Fibroblast of skin of abdomen (primary cell): ENCODE results near the gene ARRDC4.

Experiments
- DNase-seq: peaks from one replicate; pipeline ENCODE4 v3.0.0-alpha.2; 2013

Gene ARRDC4

DNA sequence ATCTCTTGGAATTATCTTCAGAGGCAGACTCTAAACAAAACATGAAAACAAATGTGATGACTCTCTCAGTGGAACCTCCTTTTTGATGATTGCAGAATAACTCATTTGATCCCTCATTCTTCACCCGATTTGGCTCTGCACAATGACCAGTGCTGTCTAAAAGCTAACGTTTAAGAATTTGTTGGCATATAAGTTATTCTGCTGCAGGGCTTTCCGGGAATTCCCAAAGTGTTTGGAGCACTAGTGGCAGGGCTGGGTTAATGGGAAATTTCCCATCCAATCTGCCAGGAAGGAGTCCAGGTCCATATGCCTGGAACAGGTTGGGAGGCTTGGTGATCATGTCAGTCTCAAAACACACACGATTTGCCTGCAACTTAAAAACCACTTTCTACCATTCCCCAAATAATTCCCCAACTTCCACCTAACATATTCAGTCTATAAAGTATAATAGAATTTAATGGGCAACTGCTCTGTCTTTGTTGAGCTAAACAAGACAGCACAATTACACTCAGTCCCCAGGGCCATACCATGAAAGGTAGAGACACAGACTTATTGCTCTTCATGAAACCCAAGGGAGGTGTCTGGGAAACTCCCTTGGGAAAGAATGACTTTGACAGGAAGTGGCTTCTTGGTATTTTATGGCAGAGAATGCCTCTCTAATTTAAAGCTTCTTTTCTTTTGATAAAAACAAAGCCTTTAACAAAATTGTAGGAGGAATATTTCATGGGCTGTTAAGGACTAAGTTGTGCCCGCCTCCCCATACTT, 38.0 kb downstream of the ARRDC4 start:
- no peak for DNase-seq

DNA sequence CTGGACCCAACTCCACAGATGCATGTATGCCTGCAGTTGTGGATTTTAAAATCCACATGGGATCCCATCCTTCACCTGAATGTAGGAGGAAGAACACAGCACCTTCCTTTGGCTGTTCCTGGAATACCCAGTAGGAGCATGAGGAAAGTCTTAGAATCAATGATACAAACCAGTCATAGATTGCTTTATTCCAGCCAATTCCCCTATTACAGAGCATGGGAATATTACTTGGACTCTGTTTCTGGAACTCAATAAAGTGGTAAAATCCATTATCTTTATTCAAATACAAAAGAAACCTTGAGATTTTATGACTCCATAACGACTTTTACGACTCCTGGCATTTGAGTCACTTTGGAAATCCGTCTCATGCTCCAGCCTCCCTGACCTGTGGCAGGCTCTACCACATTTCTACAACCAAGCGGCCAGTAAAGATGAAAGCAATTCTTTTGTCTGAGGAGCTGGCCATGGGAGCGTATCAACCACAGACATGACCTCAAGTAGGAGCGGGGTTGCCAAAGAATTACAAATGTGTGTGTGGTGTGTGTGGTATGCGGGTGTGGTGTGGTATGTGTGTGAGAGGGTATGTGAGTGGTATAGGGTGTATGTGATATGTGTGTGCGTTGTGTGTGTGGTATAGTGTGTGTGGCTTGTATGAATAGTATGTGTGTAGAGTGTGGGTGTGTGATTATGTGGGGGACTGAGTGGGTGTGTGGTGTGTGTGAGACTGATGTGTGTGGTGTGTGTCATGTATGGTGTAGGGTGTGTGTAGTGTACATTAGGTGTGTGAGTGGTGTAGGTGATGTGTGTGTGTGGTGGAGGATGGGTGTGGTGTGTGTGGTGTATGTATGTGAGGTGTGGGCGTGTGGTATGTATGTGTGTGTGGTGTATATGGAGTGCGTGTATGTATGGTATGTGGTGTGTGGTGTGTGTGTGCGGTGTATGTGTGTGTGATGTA, 40.0 kb downstream of the ARRDC4 start:
- DNase-seq: peak; percentile 6

DNA sequence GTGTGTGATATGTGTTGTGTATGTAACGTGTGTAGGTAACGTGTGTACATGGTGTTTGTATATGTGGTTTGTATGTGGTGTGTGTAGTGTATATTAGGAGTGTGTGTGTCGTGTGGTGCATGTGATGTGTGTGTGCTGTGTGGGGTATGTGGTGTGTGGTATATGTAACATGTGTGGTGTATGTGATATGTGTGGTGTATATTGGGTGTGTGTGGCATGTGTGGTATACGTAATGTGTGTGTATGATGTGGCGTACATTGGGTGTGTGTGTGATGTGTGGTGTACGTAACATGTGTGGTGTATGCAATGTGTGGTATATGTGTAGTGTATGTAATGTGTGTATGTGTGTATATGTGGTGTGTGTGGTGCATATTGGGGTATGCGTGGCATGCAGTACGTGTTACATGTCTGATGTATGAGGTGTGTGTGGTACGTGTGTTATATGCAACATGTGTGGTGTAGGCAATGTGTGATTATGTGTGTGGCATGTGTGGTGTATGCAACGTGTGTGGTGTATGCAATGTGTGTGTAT, 41.2 kb downstream of the ARRDC4 start:
- DNase-seq: no peak

DNA sequence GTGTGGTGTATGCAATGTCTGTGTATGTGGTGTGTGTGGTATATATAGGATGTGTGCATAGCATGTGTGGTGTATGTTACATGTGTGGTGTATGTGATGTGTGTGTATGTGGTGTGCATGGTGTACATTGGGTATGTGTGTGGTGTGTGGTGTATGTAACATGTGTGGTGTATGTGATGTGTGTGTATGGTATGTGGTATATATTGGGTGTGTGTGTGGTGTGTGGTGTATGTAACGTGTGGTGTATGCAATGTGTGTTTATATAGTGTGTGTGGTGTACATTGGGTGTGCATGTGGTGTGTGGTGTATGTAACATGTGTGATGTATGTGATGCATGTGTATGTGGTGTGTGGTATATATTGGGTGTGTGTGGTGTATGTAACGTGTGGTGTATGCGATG, 41.9 kb downstream of the ARRDC4 start:
- DNase-seq: no peak

DNA sequence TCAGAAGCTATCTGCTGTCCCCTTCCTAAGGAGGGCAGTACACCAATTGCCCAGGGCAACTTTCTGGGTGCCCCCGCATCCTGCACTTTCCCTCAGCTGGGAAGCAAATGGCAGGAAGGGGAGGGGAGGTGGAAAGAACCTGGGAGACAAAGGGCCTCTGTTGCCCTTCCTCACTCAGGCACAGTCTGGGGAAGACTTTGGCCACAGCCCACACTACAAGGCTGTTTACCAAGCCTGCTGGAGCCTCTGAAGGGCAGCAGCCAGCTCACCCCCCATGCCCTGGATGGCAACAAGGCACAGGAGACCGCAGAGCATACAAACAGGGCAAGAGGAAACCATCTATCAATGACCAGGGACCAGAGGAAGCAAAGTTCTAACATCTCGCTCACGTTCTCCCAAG, 42.4 kb downstream of the ARRDC4 start:
- DNase-seq: no peak

DNA sequence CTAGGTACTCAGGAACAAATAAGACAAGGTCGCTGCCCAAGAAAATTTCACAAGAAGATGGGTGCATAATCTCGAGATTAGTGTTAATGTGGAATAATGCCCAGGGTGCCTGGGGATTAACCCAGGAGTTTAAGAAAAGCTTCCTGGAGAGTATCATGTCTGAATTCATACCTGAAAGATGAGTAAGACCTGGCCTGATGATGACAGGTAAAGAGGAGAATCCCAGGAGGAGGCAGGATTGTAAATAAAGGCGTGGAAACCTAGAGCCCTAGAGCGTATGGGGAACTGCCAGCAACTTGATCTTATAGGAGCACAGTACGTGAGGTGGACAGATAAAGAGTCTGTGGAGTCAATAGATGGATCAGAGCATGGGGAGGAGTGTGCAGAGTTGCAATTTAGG, 43.0 kb downstream of the ARRDC4 start:
- DNase-seq: no peak

DNA sequence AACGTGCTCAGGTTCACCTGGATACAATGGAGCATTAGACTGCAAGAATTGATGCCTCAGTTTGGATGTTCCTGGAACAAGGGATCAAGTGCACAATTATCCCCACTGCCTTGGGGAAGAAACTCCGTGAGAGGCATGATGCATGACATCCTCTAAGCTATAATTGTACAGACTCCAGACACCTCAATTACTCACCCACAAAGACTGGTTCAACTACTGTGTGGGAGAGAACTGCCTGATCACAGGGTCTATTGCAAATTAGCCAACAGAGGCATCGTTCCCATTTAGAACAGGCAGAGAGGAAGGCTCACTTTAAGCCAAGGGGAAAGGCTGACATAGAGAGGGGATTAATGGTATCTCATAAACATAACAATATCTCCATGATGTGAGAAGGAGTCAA, 43.5 kb downstream of the ARRDC4 start:
- no peak for DNase-seq

DNA sequence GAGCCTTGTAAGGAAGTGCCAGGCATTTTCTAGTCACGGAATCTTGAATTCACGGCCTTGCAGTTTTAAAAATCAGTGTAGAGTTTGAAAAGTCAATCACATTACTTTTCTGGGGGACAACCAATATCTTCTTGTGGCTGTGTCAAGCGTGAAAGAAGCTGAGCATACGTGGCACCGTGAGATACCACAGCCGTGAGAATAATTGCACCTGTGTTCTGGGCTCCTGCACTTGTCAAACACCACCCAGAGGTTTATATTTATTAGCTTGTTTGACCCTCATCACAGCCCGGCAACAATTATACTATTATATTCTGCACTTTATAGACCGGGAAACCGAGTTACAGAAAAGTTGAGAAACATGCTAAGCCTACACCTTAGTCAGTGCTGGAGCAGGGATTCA, 45.2 kb downstream of the ARRDC4 start:
- no peak for DNase-seq

DNA sequence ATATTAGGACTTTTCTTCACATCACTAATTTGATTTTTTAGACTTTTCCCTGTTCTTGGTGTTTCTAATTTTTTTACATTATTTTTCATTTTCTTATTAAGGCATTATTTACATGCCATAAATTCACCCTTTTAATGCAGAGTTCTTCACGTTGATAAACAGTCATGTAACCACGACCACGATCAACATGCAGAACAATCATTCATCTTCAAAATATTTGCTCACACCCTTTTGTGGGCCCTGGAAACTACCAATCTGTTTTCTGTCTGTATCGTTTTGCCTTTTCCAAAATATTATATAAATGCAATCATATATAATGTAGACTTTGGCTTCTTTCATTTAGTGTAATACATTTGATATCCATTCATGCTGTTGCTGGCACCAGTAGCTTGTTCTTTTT, 48.7 kb downstream of the ARRDC4 start:
- no peak for DNase-seq

DNA sequence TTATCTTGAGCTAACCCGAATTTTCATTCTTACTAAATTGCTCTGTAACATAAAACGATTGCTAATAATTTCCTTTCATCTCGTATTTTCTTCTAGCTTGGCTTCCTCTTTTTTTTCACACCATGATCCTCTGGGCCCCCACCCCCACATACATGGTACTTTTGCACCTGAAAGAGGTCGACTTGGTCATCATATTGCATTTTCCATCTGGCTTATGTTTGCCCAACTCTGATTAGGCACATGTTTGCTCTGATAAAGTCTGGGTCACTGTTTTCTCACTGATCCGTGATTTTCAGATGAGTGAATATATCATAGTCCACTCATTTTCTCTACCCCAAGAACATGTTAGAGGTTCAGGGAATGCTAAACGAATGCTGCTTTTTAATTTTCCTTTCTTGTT, 49.5 kb downstream of the ARRDC4 start:
- no peak for DNase-seq

DNA sequence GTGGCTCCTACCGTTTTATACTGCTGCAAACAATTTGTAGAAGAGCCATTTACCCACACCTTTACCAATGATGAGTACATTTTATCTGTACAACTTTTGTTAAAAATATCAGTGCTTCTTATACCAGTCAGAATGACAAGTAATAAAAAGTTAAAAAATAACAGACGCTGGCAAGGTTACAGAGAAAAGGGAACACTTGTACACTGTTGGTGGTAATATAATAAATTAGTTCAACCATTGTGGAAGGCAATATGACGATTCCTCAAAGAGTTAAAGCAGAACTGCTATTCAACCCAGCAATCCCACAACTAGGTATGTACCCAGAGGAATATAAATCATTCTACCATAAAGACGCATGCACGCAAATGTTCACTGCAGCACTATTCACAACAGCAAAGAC, 51.9 kb downstream of the ARRDC4 start:
- DNase-seq: no peak

DNA sequence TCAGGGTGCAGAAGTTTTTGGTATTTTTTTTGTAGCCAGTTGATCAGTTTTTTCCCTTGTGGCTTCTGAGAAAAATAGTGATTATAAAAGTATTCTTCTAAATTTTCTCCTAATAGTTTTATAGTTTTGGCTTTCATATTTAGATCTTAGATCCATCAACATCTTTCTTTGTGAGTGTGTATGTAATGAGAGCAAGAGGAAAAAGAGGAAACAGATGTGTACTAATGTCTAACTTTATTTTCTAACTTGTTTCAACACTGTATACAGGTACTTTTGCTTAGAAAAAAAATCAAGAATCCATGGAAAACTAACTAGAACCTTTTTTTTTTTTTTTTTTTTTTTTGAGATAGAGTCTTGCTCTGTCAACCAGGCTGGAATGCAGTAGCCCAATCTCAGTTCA, 53.1 kb downstream of the ARRDC4 start:
- no peak for DNase-seq

DNA sequence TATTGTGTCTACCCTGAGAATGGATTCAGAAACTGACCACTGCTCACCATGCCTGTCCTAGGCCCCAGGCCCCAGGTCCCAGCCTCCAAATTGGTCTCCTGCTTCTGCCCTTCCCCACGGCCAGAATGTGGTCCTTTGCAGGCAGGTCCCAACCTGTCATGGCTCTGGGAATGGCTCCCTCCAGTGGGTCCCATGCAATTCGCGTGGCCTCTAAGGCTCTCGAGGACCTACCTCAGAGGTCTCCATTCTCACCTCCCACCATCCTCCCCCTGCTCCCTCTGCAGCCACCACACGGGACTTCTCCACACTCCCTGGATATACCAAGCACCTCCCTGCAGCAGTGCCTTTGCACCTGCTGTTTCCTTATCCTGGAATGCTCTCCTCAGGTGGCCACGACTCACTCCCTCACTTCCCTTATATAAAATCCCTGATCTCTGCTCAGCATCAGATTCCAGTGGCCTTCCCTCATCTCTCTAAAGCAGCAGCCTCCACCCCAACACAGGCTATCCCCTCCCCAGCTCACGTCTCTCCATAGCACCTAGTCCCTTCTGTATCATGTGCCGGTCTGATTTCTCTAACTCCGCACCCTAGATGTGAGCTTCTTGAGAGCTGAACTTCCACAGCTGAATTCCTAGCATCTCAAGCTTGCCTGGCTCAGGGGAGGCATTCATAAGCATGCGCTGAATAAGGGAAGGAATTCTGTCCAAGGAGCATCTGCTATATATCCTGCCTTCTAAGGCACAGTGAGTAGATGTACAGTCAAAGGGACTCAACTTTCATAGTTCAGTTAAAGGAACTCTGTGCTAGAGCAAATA, 56.9 kb downstream of the ARRDC4 start:
- no peak for DNase-seq

DNA sequence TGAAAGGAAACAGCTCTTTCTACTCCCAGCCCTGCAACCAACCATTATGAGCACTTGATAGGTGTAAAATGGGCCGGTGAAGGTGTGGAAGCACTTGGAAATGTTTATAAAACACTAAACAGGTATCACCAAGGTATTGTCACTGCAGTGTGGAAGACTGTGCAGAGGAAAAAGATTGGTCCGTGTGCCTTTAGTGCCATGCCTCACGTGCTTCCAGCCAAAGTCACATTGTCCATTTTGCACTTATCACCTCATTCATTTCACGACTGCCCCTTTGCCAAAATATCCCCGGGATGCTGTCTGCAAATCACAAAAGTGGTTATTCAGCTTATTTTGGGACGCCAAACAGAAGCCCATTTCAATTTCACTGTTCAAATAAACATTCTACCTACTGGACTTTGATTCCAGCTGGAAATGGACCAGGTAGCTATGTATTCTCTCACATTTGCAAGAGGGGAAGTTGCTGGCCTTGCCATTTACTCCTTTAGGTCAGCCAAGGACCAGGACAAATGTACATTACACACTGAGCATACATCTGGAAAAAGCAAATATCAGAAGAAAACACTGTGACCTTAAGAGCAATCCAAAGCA, 58.4 kb downstream of the ARRDC4 start:
- no peak for DNase-seq
